ENCODE results near the gene CAMK4.

Gene CAMK4

GRCh38 chr5:111262153-111262552 lies 38.0 kb downstream of the CAMK4 start:
- DNase-seq (ENCODE audit: low read depth in 2 of 2), result no peak
- TF ChIP-seq, protein P1, sequence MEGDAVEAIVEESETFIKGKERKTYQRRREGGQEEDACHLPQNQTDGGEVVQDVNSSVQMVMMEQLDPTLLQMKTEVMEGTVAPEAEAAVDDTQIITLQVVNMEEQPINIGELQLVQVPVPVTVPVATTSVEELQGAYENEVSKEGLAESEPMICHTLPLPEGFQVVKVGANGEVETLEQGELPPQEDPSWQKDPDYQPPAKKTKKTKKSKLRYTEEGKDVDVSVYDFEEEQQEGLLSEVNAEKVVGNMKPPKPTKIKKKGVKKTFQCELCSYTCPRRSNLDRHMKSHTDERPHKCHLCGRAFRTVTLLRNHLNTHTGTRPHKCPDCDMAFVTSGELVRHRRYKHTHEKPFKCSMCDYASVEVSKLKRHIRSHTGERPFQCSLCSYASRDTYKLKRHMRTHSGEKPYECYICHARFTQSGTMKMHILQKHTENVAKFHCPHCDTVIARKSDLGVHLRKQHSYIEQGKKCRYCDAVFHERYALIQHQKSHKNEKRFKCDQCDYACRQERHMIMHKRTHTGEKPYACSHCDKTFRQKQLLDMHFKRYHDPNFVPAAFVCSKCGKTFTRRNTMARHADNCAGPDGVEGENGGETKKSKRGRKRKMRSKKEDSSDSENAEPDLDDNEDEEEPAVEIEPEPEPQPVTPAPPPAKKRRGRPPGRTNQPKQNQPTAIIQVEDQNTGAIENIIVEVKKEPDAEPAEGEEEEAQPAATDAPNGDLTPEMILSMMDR (IDR thresholded peaks at IDR 0.05; ENCODE audit: low read depth, low read length), result no peak
- H3K4me3 ChIP-seq (replicated peaks in 1 of 2; ENCODE audit: low read depth in 2 of 2, low read length in 2 of 2), result no peak overlapping the region

DNA sequence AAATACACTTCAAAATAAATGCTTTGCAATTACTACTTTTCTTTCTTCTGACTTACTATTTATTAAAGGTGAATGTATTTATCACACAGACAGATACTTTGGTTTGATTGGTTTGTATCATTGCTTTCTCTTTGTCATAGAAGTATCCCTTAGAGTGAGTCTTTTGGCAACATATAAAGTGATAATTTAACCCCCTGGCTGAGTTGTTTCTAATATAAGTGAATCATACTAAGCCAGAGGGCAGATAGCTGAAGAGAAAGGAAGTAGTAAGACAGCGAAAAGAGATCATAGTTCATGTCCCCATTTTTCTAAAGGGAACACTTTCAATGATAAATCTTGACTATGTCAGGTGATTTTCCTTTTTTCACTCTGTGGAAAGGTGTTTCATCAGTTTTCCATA lies 38.6 kb downstream of the CAMK4 start:
- DNase-seq (ENCODE audit: low read depth in 2 of 2), result no peak
- H3K4me3 ChIP-seq (replicated peaks in 1 of 2; ENCODE audit: low read depth in 2 of 2, low read length in 2 of 2), result no peak overlapping the region
- TF ChIP-seq, protein P1 (IDR thresholded peaks at IDR 0.05; ENCODE audit: low read depth, low read length), result no peak

- H3K4me3 ChIP-seq (replicated peaks in 1 of 2; ENCODE audit: low read depth in 2 of 2, low read length in 2 of 2), result no peak overlapping the region
- TF ChIP-seq, protein P1 (IDR thresholded peaks at IDR 0.05; ENCODE audit: low read depth, low read length), result no peak
- no peak for DNase-seq (ENCODE audit: low read depth in 2 of 2)
Measured at GRCh38 chr5:111266491-111266890, 42.3 kb downstream of the CAMK4 start.

GRCh38 chr5:111268300-111268699 lies 44.1 kb downstream of the CAMK4 start:
- DNase-seq (ENCODE audit: low read depth in 2 of 2), result no peak
- TF ChIP-seq, protein P1 (IDR thresholded peaks at IDR 0.05; ENCODE audit: low read depth, low read length), result no peak
- H3K4me3 ChIP-seq (replicated peaks in 1 of 2; ENCODE audit: low read depth in 2 of 2, low read length in 2 of 2), result no peak overlapping the region

GRCh38 chr5:111271885-111272284 lies 47.7 kb downstream of the CAMK4 start:
- DNase-seq (ENCODE audit: low read depth in 2 of 2), result peak in 1 of 2 donors; percentile 39
- no peak overlapping the region for H3K4me3 ChIP-seq (replicated peaks in 1 of 2; ENCODE audit: low read depth in 2 of 2, low read length in 2 of 2)
- TF ChIP-seq, protein P1 (IDR thresholded peaks at IDR 0.05; ENCODE audit: low read depth, low read length), result no peak

DNA sequence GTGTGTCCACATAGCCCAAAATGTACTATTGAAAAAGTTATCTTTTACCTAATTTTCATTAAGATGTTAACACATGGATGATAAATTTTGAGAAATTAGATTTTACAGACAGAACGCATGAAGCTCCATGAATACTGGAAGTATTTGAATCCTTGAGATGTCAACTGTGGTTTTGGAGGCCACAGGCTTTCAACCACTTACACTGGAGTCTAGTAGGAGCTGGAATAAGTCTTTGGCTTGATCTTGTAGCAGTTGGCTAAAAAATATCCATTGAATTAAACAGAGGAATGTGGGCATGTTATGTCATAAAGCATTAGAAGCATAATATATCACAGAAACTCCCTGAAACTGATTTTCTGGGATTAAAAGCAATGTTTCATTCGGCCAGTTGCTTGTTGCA lies 52.9 kb downstream of the CAMK4 start:
- TF ChIP-seq, protein P1 (IDR thresholded peaks at IDR 0.05; ENCODE audit: low read depth, low read length), result no peak
- DNase-seq (ENCODE audit: low read depth in 2 of 2), result no peak
- no peak overlapping the region for H3K4me3 ChIP-seq (replicated peaks in 1 of 2; ENCODE audit: low read depth in 2 of 2, low read length in 2 of 2)

- no peak overlapping the region for H3K4me3 ChIP-seq (replicated peaks in 1 of 2; ENCODE audit: low read depth in 2 of 2, low read length in 2 of 2)
- peak; percentile 66 for DNase-seq (ENCODE audit: low read depth in 2 of 2)
- TF ChIP-seq, protein P1 (IDR thresholded peaks at IDR 0.05; ENCODE audit: low read depth, low read length), result peak; percentile 88
Measured at GRCh38 chr5:111278858-111279504, 54.8 kb downstream of the CAMK4 start.
